Nucleus accumbens (tissue), 56 donors: ENCODE data around the gene FOLR2.

ENCODE experiments used
- DNase-seq, 56 donors: peaks; one replicate each; lab custom pipeline; 2025; lab: John Stamatoyannopoulos, UW

Gene FOLR2

GRCh38 chr11:72228844-72229231 is 12.2 kb downstream of the FOLR2 start:
- DNase-seq: no peak

- peak in 14 of 56 donors; percentile 9 to 59 (median 42) for DNase-seq
Measured at GRCh38 chr11:72229336-72229924, 12.8 kb downstream of the FOLR2 start.

GRCh38 chr11:72229925-72230763 is 13.6 kb downstream of the FOLR2 start:
- no peak for DNase-seq

- DNase-seq: no peak
Measured at GRCh38 chr11:72230764-72231365, 14.3 kb downstream of the FOLR2 start.

- DNase-seq: no peak
Measured at GRCh38 chr11:72231396-72232259, 15.0 kb downstream of the FOLR2 start.

GRCh38 chr11:72232260-72233055 is 15.9 kb downstream of the FOLR2 start:
- no peak for DNase-seq

- DNase-seq: no peak
Measured at GRCh38 chr11:72233056-72233772, 16.6 kb downstream of the FOLR2 start.

GRCh38 chr11:72233773-72234513 is 17.3 kb downstream of the FOLR2 start:
- no peak for DNase-seq

GRCh38 chr11:72234514-72234830 is 17.9 kb downstream of the FOLR2 start:
- DNase-seq: no peak

- no peak for DNase-seq
Measured at GRCh38 chr11:72234920-72235319, 18.3 kb downstream of the FOLR2 start.

GRCh38 chr11:72235351-72236057 is 18.9 kb downstream of the FOLR2 start:
- no peak for DNase-seq

GRCh38 chr11:72236083-72236697 is 19.6 kb downstream of the FOLR2 start:
- DNase-seq: no peak

- no peak for DNase-seq
Measured at GRCh38 chr11:72236774-72237111, 20.1 kb downstream of the FOLR2 start.

- no peak for DNase-seq
Measured at GRCh38 chr11:72237112-72237931, 20.7 kb downstream of the FOLR2 start.

- DNase-seq: peak in 18 of 56 donors; percentile 9 to 56 (median 24)
Measured at GRCh38 chr11:72238040-72238450, 21.5 kb downstream of the FOLR2 start.

- no peak for DNase-seq
Measured at GRCh38 chr11:72238492-72239312, 22.1 kb downstream of the FOLR2 start.
